Hematopoietic multipotent progenitor cell treated with erythropoietin and hydrocortisone succinate and interleukin-3 and kit ligand, for 17 days (in vitro differentiated cells): ENCODE measurements around the gene SLC16A12.
"Not testable (repeated sequence)": the region's sequence is repeated elsewhere in the genome, so short reads cannot be mapped to it uniquely, and the experiment has no call there.

Experiments
- DNase-seq: peaks from one replicate; pipeline ENCODE4 v3.0.0-alpha.2; 2015; ENCODE audit warnings: low spot score

SLC16A12 gene

DNA sequence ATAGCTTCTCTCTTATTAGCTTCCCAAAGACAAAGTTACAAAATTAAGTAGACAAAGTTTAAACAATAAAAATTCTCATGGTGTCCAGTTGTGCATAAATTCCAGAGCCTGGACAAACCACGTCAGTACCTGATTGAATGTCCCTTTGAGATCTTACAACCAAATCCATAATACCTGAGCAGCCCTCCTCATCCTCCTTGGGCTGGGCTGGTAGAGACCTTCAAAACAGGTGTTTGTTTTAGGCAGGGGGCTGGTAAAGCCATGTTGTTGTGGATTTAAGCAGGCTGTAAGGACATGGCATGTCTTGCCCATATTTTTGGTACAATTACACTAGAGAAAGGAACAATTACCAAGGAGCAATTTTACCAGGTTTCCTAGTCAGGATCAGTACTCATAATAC, 118.9 kb downstream of the SLC16A12 start:
- no peak for DNase-seq

DNA sequence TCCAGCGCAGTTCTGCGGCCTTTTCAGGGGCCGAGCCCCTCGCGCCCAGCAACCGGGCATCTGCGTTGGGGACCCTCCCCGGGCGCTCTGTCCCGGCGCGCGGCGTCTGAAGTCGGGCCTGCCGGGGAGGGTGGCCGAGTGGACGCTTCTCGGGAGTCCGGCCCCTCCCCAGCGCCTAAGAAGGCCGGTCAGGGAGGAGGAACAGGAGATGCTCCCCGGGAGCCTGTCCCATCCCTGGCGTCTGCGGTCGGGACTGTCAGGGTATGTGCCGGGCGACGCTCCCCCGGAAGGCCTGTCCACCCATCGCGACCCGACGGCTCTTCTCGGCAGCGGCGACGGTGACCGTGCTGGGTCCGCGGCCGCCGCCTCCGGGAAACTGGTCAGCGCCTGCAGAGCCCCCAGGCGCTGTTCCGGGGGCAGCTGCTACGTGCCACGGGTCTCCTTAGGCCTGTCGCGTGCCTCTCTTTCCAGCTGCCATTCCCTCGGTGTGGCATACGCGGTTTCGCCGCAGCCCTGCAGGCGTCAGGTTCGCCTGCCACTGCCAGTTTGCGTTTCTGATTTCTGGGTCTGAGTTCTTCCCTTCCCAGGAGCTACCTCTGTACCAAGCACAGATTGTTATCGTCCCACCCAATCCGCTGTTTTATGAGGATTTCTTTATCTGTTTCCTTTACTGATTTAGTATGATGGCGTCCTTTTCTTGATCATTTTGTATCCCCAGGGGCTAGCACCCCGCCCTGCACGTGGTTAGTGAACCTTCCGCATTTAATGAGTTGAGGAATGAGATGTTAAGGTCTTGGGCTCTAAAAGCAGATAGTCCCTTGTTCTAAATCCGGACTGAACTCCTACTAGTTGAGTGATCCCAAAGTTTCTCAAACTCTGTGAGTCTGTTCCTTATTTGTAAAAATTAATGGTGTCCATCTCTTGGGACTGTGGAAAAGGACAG, 120.2 kb downstream of the SLC16A12 start:
- DNase-seq, result peak; percentile 57

- peak; percentile 75 for DNase-seq
Measured at GRCh38 chr10:89414146-89414878, 121.1 kb downstream of the SLC16A12 start, which contains the start of gene IFIT5. IFIT5 (plus strand) TSS chr10:89414568; CDS start chr10:89414799, 231 bp downstream.

- DNase-seq, result no peak
Measured at GRCh38 chr10:89413398-89413912, 121.9 kb downstream of the SLC16A12 start.

- peak; percentile 68 for DNase-seq
Measured at GRCh38 chr10:89412276-89412675, 123.1 kb downstream of the SLC16A12 start.

GRCh38 chr10:89411135-89411534, 124.3 kb downstream of the SLC16A12 start:
- DNase-seq, result peak; percentile 52

GRCh38 chr10:89410551-89410950, 124.8 kb downstream of the SLC16A12 start:
- DNase-seq, result not testable (repeated sequence)

DNA sequence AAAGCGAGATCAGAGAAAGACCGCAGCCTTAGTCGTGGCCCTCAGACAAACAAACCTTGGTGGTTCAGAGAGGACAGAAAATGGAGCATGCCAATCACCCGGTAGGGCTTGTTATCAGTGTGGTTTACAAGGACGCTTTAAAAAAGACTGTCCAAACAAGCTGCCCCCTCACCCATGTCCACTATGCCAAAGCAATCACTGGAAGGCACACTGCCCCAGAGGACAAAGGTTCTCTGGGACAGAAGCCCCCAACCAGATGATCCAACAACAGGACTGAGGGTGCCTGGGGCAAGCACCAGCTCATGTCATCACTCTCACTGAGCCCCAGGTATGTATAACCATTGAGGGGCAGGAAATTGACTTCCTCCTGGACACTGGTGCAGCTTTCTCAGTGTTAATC, 126.1 kb downstream of the SLC16A12 start:
- DNase-seq, result not testable (repeated sequence)

- not testable (repeated sequence) for DNase-seq
Measured at GRCh38 chr10:89407792-89408191, 127.6 kb downstream of the SLC16A12 start.

DNA sequence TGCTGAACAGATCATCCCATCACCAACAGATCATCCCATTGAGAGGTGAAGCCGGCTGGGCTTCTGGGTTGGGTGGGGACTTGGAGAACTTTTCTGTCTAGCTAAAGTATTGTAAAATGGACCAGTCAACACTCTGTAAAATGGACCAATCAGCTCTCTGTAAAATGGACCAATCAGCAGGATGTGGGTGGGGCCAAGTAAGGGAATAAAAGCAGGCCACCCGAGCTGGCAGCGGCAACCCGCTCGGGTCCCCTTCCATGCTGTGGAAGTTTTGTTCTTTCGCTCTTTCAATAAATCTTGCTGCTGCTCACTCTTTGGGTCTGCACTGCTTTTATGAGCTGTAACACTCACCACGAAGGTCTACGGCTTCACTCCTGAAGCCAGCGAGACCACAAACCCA, 129.2 kb downstream of the SLC16A12 start:
- DNase-seq, result not testable (repeated sequence)

GRCh38 chr10:89404104-89405047, 131.0 kb downstream of the SLC16A12 start:
- DNase-seq, result no peak

DNA sequence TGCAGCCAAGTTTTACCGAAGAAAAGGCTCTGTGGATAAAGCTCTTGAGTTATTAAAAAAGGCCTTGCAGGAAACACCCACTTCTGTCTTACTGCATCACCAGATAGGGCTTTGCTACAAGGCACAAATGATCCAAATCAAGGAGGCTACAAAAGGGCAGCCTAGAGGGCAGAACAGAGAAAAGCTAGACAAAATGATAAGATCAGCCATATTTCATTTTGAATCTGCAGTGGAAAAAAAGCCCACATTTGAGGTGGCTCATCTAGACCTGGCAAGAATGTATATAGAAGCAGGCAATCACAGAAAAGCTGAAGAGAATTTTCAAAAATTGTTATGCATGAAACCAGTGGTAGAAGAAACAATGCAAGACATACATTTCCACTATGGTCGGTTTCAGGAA, 132.4 kb downstream of the SLC16A12 start:
- no peak for DNase-seq

DNA sequence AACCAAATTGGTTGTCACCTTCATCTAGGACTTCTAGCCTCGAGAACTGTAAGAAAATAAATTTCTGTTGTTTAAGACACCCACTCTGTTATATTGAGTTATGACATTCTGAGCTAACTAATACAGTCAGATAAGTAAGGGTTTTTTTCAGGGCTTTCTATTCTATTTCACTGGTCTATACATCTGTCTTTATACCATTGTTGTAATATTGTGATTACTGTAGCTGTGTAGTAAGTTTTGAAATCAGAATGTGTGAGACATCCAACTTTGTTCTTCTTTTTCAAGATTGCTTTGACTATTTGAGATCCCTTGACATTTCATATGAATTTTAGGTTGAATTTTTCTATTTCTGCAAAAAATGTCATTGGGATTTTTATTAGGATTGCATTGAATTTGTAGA, 135.4 kb downstream of the SLC16A12 start:
- no peak for DNase-seq

DNA sequence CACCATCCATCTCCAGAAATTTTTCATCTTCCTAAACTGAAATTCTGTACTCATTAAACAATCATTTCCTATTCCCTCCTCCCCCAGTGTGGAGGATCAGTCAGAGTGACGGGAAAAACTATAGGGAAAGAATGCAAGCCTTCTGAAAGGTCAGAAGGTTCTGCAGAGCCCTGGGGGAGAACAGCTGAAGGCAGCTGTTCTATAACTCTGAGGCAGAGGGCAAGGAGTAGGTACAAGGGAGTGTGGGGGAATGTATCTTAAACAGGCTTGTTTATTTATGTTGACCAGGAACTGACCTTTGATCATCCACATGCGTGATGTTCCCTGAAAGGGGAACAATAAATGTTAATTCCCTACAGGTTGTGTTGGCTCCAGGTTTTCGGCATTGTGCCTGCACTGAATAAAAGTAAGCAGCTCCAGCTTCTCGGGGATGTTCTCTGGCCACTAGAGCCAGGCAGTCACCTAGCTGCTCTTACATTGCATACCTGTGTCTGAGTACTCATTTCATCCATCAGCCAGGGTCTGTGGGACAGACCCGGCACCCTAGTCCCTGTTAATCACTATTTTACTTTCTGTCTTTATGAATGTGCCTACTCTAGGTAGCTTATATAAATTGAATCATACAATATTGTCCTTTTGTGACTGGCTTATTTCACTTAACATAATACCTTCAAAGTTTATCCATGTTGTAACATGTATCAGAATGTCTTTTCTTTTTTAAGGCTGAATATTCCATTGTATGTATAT, 137.2 kb downstream of the SLC16A12 start:
- no peak for DNase-seq

- DNase-seq, result no peak
Measured at GRCh38 chr10:89395141-89395540, 140.3 kb downstream of the SLC16A12 start.

DNA sequence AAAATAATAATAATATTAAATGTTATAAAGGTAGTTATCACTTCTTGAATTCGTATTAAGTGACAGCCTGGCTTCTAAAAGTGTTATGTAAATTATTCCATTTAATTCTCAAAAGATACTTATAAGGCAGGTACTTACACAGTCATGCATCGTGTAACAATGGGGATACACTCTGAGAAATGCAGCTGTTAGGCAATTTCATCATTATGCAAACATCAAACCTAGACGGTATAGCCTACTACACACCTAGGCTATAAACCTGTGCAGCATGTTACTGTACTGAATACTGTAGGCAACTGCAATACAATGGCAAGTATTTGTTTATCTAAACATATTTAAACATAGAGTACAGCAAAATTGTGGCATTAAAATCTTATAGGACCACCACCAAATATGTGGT, 141.5 kb downstream of the SLC16A12 start:
- no peak for DNase-seq

DNA sequence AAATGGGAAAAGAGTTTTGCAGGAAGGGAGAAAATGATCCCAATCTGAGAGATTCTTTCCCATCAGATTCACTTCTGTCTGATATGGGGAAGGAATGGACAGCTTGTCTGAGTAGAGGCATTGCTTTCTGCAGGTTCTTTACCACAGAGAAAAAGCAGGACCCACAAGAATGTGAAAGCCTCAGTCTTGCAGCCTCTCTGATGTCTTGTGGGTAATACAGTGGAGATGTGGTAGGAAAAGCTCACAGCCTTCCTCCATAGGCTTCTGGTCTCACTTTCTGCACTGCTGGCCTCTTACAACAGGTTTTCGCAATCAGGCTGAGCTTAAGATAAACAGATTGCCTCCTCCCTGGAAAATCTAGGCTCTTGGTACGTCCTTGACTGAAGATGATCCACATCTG, 142.4 kb downstream of the SLC16A12 start:
- DNase-seq, result no peak

GRCh38 chr10:89391907-89392756, 143.3 kb downstream of the SLC16A12 start, which contains the start of gene IFIT1:
IFIT1 (plus strand) TSS chr10:89392623; CDS start chr10:89392713, 90 bp downstream.
- peak; percentile 78 for DNase-seq

DNA sequence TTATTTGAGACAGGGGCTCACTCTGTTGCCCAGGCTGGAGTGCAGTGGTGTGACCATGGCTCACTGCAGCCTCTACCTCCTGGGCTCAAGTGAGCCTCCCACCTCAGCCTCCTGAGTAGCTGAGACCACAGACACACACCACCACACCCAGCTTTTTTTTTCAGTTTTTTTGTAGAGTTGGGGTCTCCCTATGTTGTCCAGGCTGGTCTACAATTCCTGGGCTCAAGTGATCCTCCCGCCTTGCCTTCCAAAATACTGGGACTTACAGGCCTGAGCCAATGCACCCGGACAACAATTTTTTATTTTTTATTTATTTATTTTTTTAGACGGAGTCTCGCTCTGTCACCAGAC, 144.2 kb downstream of the SLC16A12 start:
- not testable (repeated sequence) for DNase-seq
